Breast epithelium (tissue), 3 donors: ENCODE data around the gene FMNL1.
A peak's percentile ranks its signal among the peaks of the same experiment; 100 is the strongest.

Source experiments
- CTCF ChIP-seq, 3 donors: fragments of 450-650 bp; IDR thresholded peaks; one replicate each; pipeline ENCODE4 v1.5.1; 2016 to 2017; ENCODE audit warnings: antibody characterized with exemption in 3 of 3, mild to moderate bottlenecking in 3 of 3, moderate library complexity in 3 of 3
- POLR2A ChIP-seq: fragments of 450-650 bp; IDR thresholded peaks from one replicate; pipeline ENCODE4 v1.6.1; 2016; ENCODE audit warnings: antibody characterized with exemption, mild to moderate bottlenecking, moderate library complexity

DNA sequence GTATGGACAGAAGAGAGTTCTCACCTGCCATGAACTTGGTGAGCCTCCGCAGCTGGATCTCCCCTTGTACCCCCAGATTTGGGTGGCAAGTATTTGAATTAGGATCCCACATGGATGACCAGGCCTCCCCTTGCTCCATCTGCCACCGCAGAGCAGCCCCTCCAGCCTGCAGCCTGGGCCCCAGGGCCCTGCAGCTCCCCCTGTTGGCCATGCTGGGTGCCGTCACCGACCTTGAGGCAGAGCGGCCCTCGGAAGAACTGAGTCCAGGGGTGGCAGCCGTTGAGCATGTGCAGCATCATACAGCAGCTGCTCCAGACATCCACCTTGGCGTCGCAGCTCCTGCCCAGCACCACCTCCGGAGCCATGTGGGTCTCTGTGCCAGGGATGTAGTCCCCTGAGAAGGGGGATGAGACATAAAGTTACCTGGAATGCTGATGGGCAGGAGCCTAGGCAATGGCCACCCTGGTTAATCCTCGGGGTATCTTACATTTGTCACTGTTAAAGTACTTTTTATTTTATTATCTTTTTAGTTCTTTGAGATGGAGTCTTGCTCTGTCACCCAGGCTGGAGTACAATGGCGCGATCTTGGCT is 49.2 kb downstream of the FMNL1 start:
- TF ChIP-seq POLR2A = no peak
- peak in 2 of 3 donors; percentile 12 to 33 for TF ChIP-seq CTCF (IDR thresholded peaks at IDR 0.05)
